ENCODE measurements around the gene ENOSF1. TPM values are rescaled to one million over a fixed set of nuclear protein-coding genes. Genes with fewer than 3 reads are reported as not detected.

Gene ENOSF1
- total and polyA plus RNA-seq, 11 donors = 9.9 to 38.7 (median 22.2) TPM

DNA sequence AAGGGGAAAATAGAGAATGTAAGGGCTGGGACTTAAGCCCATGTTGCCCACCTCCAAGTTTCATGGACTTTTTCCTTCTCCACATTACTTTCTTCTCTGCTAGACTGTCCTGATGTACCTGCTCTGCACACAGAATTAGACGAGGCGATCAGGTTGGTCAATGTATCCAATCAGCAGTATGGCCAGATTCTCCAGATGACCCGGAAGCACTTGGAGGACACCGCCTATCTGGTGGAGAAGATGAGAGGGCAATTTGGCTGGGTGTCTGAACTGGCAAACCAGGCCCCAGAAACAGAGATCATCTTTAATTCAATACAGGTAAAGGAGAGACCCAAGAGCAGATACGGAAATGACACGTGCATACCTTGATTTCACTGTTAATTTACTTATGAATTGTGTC, 71.2 kb downstream of the ENOSF1 start:
- intact Hi-C loops (cut with DNase I) = no loop called here
- H3K27ac ChIP-seq = no peak overlapping the region
- no peaks in the 10 kb centered on the region for H3K4me1 ChIP-seq
- H3K9me3 ChIP-seq = no peaks in the 10 kb centered on the region
- H3K4me3 ChIP-seq = no peak overlapping the region
- DNase-seq (no peak), ATAC-seq (no peak)
- no peaks in the 10 kb centered on the region for H3K36me3 ChIP-seq
- WGBS, 4 donors = 92 to 97% (median 95%) methylated on average over 6 of the region's 6 CpGs
- TF ChIP-seq POLR2A (IDR thresholded peaks at IDR 0.05) = no peak
- TF ChIP-seq, protein P1, sequence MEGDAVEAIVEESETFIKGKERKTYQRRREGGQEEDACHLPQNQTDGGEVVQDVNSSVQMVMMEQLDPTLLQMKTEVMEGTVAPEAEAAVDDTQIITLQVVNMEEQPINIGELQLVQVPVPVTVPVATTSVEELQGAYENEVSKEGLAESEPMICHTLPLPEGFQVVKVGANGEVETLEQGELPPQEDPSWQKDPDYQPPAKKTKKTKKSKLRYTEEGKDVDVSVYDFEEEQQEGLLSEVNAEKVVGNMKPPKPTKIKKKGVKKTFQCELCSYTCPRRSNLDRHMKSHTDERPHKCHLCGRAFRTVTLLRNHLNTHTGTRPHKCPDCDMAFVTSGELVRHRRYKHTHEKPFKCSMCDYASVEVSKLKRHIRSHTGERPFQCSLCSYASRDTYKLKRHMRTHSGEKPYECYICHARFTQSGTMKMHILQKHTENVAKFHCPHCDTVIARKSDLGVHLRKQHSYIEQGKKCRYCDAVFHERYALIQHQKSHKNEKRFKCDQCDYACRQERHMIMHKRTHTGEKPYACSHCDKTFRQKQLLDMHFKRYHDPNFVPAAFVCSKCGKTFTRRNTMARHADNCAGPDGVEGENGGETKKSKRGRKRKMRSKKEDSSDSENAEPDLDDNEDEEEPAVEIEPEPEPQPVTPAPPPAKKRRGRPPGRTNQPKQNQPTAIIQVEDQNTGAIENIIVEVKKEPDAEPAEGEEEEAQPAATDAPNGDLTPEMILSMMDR (IDR thresholded peaks at IDR 0.05) = no peak
- peaks cover 0 to 17% (median 0%) of the 10 kb centered on the region in 9 donors for H3K27me3 ChIP-seq

DNA sequence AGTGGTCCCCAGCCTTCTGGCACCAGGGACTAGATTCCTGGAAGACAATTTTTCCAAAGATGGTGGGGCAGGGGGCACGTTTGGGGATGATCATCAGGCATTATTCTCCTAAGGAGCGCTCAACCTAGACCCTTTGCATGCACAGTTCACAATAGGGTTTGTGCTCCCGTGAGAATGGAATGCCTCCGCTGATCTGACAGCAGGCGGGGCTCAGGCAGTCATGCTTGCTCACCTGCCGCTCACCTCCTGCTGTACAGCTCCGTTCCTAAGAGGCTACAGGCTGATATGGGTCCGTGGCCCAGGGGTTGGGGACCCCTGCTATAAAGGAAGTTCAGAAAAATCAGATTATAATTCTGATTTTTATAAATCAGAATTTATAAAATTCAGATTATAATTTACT, 77.3 kb downstream of the ENOSF1 start:
- Histone ChIP-seq H3K36me3 (no peaks in the 10 kb centered on the region), H3K9me3 (no peaks in the 10 kb centered on the region), H3K27me3 (peaks cover 0 to 3% (median 0%) of the 10 kb centered on the region in 9 donors), H3K27ac (no peak overlapping the region), H3K4me1 (no peaks in the 10 kb centered on the region), H3K4me3 (no peak overlapping the region)
- TF ChIP-seq, protein P1 (IDR thresholded peaks at IDR 0.05) = no peak
- no peak for TF ChIP-seq POLR2A (IDR thresholded peaks at IDR 0.05)
- WGBS, 4 donors = 61 to 68% (median 63%) methylated on average over 8 of the region's 8 CpGs
- no peak for ATAC-seq
- intact Hi-C loops (cut with DNase I) = no loop called here
- DNase-seq = no peak

DNA sequence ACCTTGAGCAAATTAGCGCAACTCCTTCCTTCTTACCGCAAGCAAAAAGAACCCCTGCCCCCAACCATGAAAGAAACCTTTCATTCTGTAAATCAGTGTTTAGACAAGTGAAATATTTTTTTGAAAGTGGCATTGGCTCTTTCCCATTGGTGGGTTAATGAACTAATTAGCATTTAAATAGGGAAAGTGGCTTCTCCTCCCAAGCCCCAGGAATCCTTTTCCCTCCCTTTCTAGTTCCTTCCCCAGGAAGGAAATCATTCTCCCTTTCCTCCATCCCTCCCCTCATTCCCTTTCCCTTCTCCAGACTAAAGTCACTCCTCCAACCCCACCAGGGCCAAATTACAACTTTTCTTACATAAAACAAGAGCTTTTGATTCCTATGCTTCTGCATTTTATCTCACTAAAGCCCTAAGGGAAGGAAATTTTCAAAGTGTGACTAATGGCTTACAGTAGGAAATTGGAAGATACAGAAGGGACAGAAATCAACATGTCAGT, 77.8 kb downstream of the ENOSF1 start:
- Histone ChIP-seq H3K36me3 (no peaks in the 10 kb centered on the region), H3K27ac (no peak overlapping the region), H3K27me3 (peaks cover 0 to 3% (median 0%) of the 10 kb centered on the region in 9 donors), H3K4me1 (no peaks in the 10 kb centered on the region), H3K4me3 (no peak overlapping the region), H3K9me3 (no peaks in the 10 kb centered on the region)
- 77 to 82% (median 80%) methylated on average over 2 of the region's 2 CpGs for WGBS, 4 donors
- intact Hi-C loops (cut with DNase I) = no loop called here
- TF ChIP-seq POLR2A (IDR thresholded peaks at IDR 0.05) = no peak
- TF ChIP-seq, protein P1 (IDR thresholded peaks at IDR 0.05) = no peak
- ATAC-seq = no peak
- no peak for DNase-seq

DNA sequence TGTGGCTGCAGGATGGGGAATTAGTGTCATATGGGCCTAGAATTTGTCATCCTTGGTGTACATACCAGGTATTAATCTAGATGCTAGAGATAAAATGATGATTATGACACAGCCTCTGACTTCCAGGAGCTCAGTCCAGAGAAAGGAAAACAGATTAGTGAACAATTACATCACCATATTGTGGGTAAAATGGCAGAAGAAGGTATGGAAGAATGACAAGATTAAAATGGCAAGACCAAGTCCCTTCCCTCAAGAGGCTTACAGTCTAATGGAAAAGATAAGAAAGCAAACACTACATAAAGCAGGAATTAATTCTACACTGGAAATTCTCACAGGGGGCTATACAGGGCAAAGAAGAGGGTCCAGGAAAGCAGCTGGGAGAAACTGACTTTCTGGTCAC, 80.9 kb downstream of the ENOSF1 start:
- DNase-seq (no peak), ATAC-seq (no peak)
- no peaks in the 10 kb centered on the region for H3K27me3 ChIP-seq
- no peak for TF ChIP-seq POLR2A (IDR thresholded peaks at IDR 0.05)
- TF ChIP-seq, protein P1 (IDR thresholded peaks at IDR 0.05) = no peak
- no peak overlapping the region for H3K27ac ChIP-seq
- intact Hi-C loops (cut with DNase I) = no loop called here
- H3K4me1 ChIP-seq = no peaks in the 10 kb centered on the region
- H3K9me3 ChIP-seq = no peaks in the 10 kb centered on the region
- no peak overlapping the region for H3K4me3 ChIP-seq
- no peaks in the 10 kb centered on the region for H3K36me3 ChIP-seq

Measured in heart left ventricle (tissue), 16 donors.